HepG2 (cell line): ENCODE measurements around the gene CIAO3. TPM values are rescaled to one million over a fixed set of nuclear protein-coding genes. Genes with fewer than 3 reads are reported as not detected.

Experiments used
- ATAC-seq: fragments of 200-7000 bp; cut with Tn5 transposase; 3 replicates; pipeline ENCODE4 v1.9.1; 2020; ENCODE audit warnings: mild to moderate bottlenecking, moderate library complexity
- BruUV-seq: library from RNA; stranded (reverse); fragments of 400-500 nt; replicated peaks from 2 replicates; lab custom pipeline; 2021; lab: Mats Ljungman, UMichigan
- CTCF ChIA-PET: fragments of 300-600 bp; formaldehyde crosslinking; extraction: SDS; loops from one replicate; lab custom pipeline; 2021; ENCODE audit warnings: low total read pairs, inconsistent platforms, low intra/inter-chr PET ratio; lab: Yijun Ruan, JAX
- POLR2A ChIA-PET: fragments of 350-600 bp; sonication (Branson Sonifier 250); formaldehyde crosslinking; loops from one replicate; lab custom pipeline; 2020; ENCODE audit warnings: antibody characterized with exemption, inconsistent platforms; lab: Yijun Ruan, JAX
- DNase-seq: peaks from one replicate; pipeline ENCODE4 v3.0.0-alpha.2; 2015; ENCODE audit warnings: low spot score
- FAIRE-seq: peaks from 3 replicates; lab custom pipeline; 2011; peaks lifted over from hg19 to GRCh38; lab: Jason Lieb, UNC
- H2AFZ ChIP-seq: one replicate; pipeline ENCODE4 v1.6.1; 2011; ENCODE audit warnings: low read length, inconsistent platforms
- H3K27ac ChIP-seq: fragments of 300-600 bp; 3 replicates; pipeline ENCODE4 v1.8.0; 2011; ENCODE audit warnings: mixed run types, mild to moderate bottlenecking, mixed read lengths, low read length, inconsistent platforms; ENCODE audit not compliant: insufficient read depth; ENCODE audit errors: extremely low read length
- H3K27me3 ChIP-seq, 2 experiments: fragments of 200-600 bp in 1 of 2; 2 replicates in 1 of 2; 3 replicates in 1 of 2; pipeline versions ENCODE4 v1.6.0 to v1.8.0; 2011; ENCODE audit warnings: low read length in 2 of 2, mild to moderate bottlenecking in 2 of 2, moderate library complexity in 2 of 2, inconsistent platforms in 1 of 2; ENCODE audit not compliant: insufficient read depth in 2 of 2, control insufficient read depth in 1 of 2
- H3K36me3 ChIP-seq, 2 experiments: fragments of 200-600 bp in 1 of 2; replicated peaks in 1 of 2; 2 replicates in 1 of 2; 3 replicates in 1 of 2; pipeline versions ENCODE4 v1.5.1 to v1.8.0; 2011; ENCODE audit warnings: low read length in 2 of 2, inconsistent platforms in 1 of 2; ENCODE audit not compliant: insufficient read depth in 2 of 2, control insufficient read depth in 1 of 2
- H3K4me1 ChIP-seq: 2 replicates; pipeline ENCODE4 v1.5.1; 2012; ENCODE audit warnings: low read length, inconsistent platforms; ENCODE audit not compliant: insufficient read depth
- H3K4me2 ChIP-seq: 2 replicates; pipeline ENCODE4 v1.6.0; 2011; ENCODE audit warnings: low read depth, low read length, inconsistent platforms
- H3K4me3 ChIP-seq, 3 experiments: fragments of 200-600 bp in 1 of 3; sonication (generic), shearing (Covaris generic) in 1 of 3; replicated peaks in 1 of 3; 2 replicates each; pipeline ENCODE4 v1.5.1; 2011 to 2016; ENCODE audit warnings: low read length in 3 of 3, inconsistent platforms in 2 of 3, low read depth in 2 of 3, mild to moderate bottlenecking in 2 of 3, control low read depth in 1 of 3, mixed read lengths in 1 of 3; ENCODE audit not compliant: insufficient read depth in 1 of 3
- H3K79me2 ChIP-seq: one replicate; pipeline ENCODE4 v1.6.1; 2011; ENCODE audit warnings: low read length, inconsistent platforms; ENCODE audit not compliant: insufficient read depth
- H3K9ac ChIP-seq: 2 replicates; pipeline ENCODE4 v1.6.0; 2011; ENCODE audit warnings: mild to moderate bottlenecking, low read depth, low read length, inconsistent platforms; ENCODE audit not compliant: insufficient read depth
- H3K9me3 ChIP-seq: 2 replicates; pipeline ENCODE4 v1.5.1; 2012; ENCODE audit warnings: mild to moderate bottlenecking, low read length
- H4K20me1 ChIP-seq: 2 replicates; pipeline ENCODE4 v1.6.0; 2011; ENCODE audit warnings: inconsistent platforms, mild to moderate bottlenecking, low read length, moderate library complexity; ENCODE audit not compliant: insufficient read depth
- CHCHD3 ChIP-seq: sonication (generic); formaldehyde crosslinking; IDR thresholded peaks from 2 replicates; pipeline ENCODE4 v1.8.0; 2022; ENCODE audit warnings: mild to moderate bottlenecking, missing genetic modification reagents, moderate library complexity
- CSRNP2 ChIP-seq: sonication (generic); formaldehyde crosslinking; conservative IDR thresholded peaks from 2 replicates; pipeline ENCODE4 v1.8.0; 2022; ENCODE audit warnings: low read depth, missing genetic modification reagents
- DPF2 ChIP-seq: sonication (generic); formaldehyde crosslinking; IDR thresholded peaks from 2 replicates; pipeline ENCODE4 v1.4.0; 2020; ENCODE audit warnings: mild to moderate bottlenecking, low read depth, missing genetic modification reagents, borderline replicate concordance
- EHMT2 ChIP-seq: fragments of 200-600 bp; sonication (generic); IDR thresholded peaks from 2 replicates; pipeline ENCODE4 v1.7.0; 2017; ENCODE audit warnings: antibody characterized with exemption, low read depth, low read length, borderline replicate concordance
- GLMP ChIP-seq: sonication (generic); formaldehyde crosslinking; IDR thresholded peaks from 2 replicates; pipeline ENCODE4 v1.9.0; 2021; ENCODE audit warnings: missing genetic modification reagents, mild to moderate bottlenecking, borderline replicate concordance
- HIVEP1 ChIP-seq: sonication (generic); formaldehyde crosslinking; IDR thresholded peaks from 2 replicates; pipeline ENCODE4 v1.4.0; 2020; ENCODE audit warnings: mild to moderate bottlenecking, missing genetic modification reagents
- KLF6 ChIP-seq: IDR thresholded peaks from 2 replicates; pipeline ENCODE4 v1.8.0; 2016; ENCODE audit warnings: missing biosample characterization, missing genetic modification reagents
- SRY ChIP-seq: sonication (generic); formaldehyde crosslinking; IDR thresholded peaks from 2 replicates; pipeline ENCODE4 v1.8.0; 2022; ENCODE audit warnings: mild to moderate bottlenecking, missing genetic modification reagents
- TERF1 ChIP-seq: sonication (generic); formaldehyde crosslinking; IDR thresholded peaks from 2 replicates; pipeline ENCODE4 v1.8.0; 2022; ENCODE audit warnings: mild to moderate bottlenecking, missing genetic modification reagents, moderate library complexity
- YEATS2 ChIP-seq: sonication (generic); formaldehyde crosslinking; IDR thresholded peaks from 2 replicates; pipeline ENCODE4 v1.4.0; 2020; ENCODE audit warnings: missing genetic modification reagents, borderline replicate concordance
- ZMYM3 ChIP-seq: sonication (generic); formaldehyde crosslinking; IDR thresholded peaks from 2 replicates; pipeline ENCODE4 v1.5.1; 2020; ENCODE audit warnings: mild to moderate bottlenecking, missing genetic modification reagents
- WGBS: methylation state at CpG from one replicate; pipeline ENCODE4 v1.1.6; 2017; ENCODE audit warnings: low lambda C conversion rate; 5-methylcytosine and 5-hydroxymethylcytosine counted together
- in situ Hi-C: cut with HindIII; loops from 2 replicates; pipeline ENCODE4 v1.10.0; 2017; ENCODE audit warnings: low pct_unique_long_range_greater_than_20kb; ENCODE audit not compliant: extremely low pct_ligation_motif_present
- intact Hi-C: fragments of 100-400 bp; cut with micrococcal nuclease; formaldehyde crosslinking; loops from one replicate; pipeline ENCODE4 v1.10.0; 2022; ENCODE audit not compliant: unreplicated experiment
- polyA plus RNA-seq, 8 experiments: library from polyadenylated mRNA; depleted of rRNA in 3 of 8; stranded (reverse) in 7 of 8; unstranded in 1 of 8; fragments of >200 nt; fragmentation: Illumina TruSeq in 4 of 8; extraction: Trizol in 4 of 8; gene quantifications; 2 replicates each; pipeline versions ENCODE4 v1.2.1 to v1.2.3, GENCODE V29; 2011 to 2016; ENCODE audit warnings: low read depth in 4 of 8, missing spikeins in 1 of 8, mixed read lengths in 1 of 8; ENCODE audit not compliant: insufficient read depth in 1 of 8
- total RNA-seq, 5 experiments: library from RNA; depleted of rRNA; stranded (reverse); fragments of >200 nt; fragmentation: Illumina TruSeq; extraction: Trizol; gene quantifications; 2 replicates each; pipeline ENCODE4 v1.2.3, GENCODE V29; 2016; ENCODE audit warnings: low read depth in 1 of 5
- TF ChIP-seq, protein P1 (sequence below): sonication (generic); formaldehyde crosslinking; IDR thresholded peaks from 2 replicates; pipeline ENCODE4 v1.5.0; 2020; ENCODE audit warnings: missing genetic modification reagents, mild to moderate bottlenecking, borderline replicate concordance
- TF ChIP-seq, protein P2 (sequence below): sonication (generic); formaldehyde crosslinking; IDR thresholded peaks from 2 replicates; pipeline ENCODE4 v1.5.0; 2020; ENCODE audit warnings: mild to moderate bottlenecking, missing genetic modification reagents, borderline replicate concordance

Gene CIAO3
- total and polyA plus RNA-seq, 2 of the 13 experiments (the other 11 are each of a cell fraction or from before 2014, with no cell fraction given) = 21.7 to 25.0 TPM

GRCh38 chr16:772959-773358, 32.2 kb upstream of the CIAO3 start:
- POLR2A ChIA-PET = no interaction called here
- H3K36me3 ChIP-seq = no peaks in the 10 kb centered on the region
- TF ChIP-seq DPF2 = no peak
- TF ChIP-seq CHCHD3 = no peak
- TF ChIP-seq TERF1 = no peak
- no peak for TF ChIP-seq GLMP (CRISPR knock-in tag)
- TF ChIP-seq YEATS2 (CRISPR knock-in tag) = no peak
- TF ChIP-seq HIVEP1 = no peak
- TF ChIP-seq EHMT2 = no peak
- no peak for TF ChIP-seq KLF6 (CRISPR knock-in tag)
- no peak for TF ChIP-seq SRY (CRISPR knock-in tag)
- TF ChIP-seq, protein P1, sequence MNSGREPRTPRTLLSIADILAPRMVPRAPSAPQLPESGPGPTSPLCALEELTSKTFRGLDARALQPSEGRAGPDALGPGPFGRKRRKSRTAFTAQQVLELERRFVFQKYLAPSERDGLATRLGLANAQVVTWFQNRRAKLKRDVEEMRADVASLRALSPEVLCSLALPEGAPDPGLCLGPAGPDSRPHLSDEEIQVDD (CRISPR knock-in tag) = no peak
- no peak for TF ChIP-seq ZMYM3
- no peak for TF ChIP-seq CSRNP2 (CRISPR knock-in tag)
- TF ChIP-seq, protein P2, sequence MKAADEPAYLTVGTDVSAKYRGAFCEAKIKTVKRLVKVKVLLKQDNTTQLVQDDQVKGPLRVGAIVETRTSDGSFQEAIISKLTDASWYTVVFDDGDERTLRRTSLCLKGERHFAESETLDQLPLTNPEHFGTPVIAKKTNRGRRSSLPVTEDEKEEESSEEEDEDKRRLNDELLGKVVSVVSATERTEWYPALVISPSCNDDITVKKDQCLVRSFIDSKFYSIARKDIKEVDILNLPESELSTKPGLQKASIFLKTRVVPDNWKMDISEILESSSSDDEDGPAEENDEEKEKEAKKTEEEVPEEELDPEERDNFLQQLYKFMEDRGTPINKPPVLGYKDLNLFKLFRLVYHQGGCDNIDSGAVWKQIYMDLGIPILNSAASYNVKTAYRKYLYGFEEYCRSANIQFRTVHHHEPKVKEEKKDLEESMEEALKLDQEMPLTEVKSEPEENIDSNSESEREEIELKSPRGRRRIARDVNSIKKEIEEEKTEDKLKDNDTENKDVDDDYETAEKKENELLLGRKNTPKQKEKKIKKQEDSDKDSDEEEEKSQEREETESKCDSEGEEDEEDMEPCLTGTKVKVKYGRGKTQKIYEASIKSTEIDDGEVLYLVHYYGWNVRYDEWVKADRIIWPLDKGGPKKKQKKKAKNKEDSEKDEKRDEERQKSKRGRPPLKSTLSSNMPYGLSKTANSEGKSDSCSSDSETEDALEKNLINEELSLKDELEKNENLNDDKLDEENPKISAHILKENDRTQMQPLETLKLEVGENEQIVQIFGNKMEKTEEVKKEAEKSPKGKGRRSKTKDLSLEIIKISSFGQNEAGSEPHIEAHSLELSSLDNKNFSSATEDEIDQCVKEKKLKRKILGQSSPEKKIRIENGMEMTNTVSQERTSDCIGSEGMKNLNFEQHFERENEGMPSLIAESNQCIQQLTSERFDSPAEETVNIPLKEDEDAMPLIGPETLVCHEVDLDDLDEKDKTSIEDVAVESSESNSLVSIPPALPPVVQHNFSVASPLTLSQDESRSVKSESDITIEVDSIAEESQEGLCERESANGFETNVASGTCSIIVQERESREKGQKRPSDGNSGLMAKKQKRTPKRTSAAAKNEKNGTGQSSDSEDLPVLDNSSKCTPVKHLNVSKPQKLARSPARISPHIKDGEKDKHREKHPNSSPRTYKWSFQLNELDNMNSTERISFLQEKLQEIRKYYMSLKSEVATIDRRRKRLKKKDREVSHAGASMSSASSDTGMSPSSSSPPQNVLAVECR (CRISPR knock-in tag) = no peak

More at GRCh38 chr16:772959-773358, 32.2 kb upstream of the CIAO3 start:
- Histone ChIP-seq H3K9ac (no peak overlapping the region), H3K4me3 (no peak overlapping the region), H3K27ac (no peak overlapping the region), H3K9me3 (no peaks in the 10 kb centered on the region), H2AFZ (no peak overlapping the region), H3K27me3 (peaks cover 6 to 27% of the 10 kb centered on the region in 2 experiments; a peak in 4 of 5 replicates), H3K4me2 (no peak overlapping the region), H3K79me2 (no peaks in the 10 kb centered on the region), H3K4me1 (no peaks in the 10 kb centered on the region), H4K20me1 (0 out of 2 replicates have a peak, but pooled peaks cover 2% of the 10 kb centered on the region)
- DNase-seq = no peak
- BruUV-seq = no TSS peak
- intact Hi-C loops (no loop called here), in situ Hi-C loops (no loop called here)
- ATAC-seq = no peak
- no peak for FAIRE-seq
- 79% methylated on average over 7 of the region's 18 CpGs for WGBS
- CTCF ChIA-PET = no interaction called here
